HUES6 (cell line): Measurements from ENCODE around the gene CRLF3.
"Not testable (repeated sequence)": the region's sequence is repeated elsewhere in the genome, so short reads cannot be mapped to it uniquely, and the experiment has no call there.

Source experiments
- H3K27ac ChIP-seq: 2 replicates; pipeline ENCODE4 v1.7.0; 2013; ENCODE audit warnings: low read depth, mild to moderate bottlenecking, low read length, inconsistent platforms
- H3K27me3 ChIP-seq: 2 replicates; pipeline ENCODE4 v1.6.1; 2013; ENCODE audit warnings: low read length; ENCODE audit not compliant: control insufficient read depth, insufficient read depth
- H3K36me3 ChIP-seq: 2 replicates; pipeline ENCODE4 v1.6.1; 2013; ENCODE audit warnings: low read length; ENCODE audit not compliant: control insufficient read depth, insufficient read depth
- H3K4me1 ChIP-seq: 2 replicates; pipeline ENCODE4 v1.6.1; 2013; ENCODE audit warnings: low read length; ENCODE audit not compliant: control insufficient read depth, insufficient read depth
- H3K4me3 ChIP-seq: 2 replicates; pipeline ENCODE4 v1.5.1; 2013; ENCODE audit warnings: low read depth, low read length
- H3K9ac ChIP-seq: one replicate; pipeline ENCODE4 v1.6.1; 2013; ENCODE audit warnings: mild to moderate bottlenecking, low read length
- H3K9me3 ChIP-seq: 2 replicates; pipeline ENCODE4 v1.6.1; 2013; ENCODE audit warnings: low read depth, low read length; ENCODE audit not compliant: control insufficient read depth, insufficient read depth

CRLF3 gene

DNA sequence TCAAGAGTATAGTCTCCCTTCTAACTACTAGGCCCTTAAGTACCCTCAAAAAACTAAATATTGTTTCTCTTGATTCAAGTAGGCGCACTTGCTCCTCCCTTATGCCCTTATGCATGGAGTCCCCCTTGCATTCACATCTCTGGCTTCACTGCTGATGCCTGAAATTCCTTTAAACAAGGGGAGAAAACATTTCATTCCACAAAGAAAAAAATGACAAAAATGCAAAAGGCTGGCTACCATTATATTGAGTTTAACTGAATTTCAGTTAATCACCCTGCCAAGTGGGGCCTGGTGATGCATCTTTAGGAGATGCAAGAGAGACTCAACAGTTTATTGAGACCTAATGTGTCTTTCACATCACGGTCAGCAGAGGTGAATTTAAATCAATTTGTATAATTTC, 35.6 kb downstream of the CRLF3 start:
- H3K36me3 ChIP-seq: peaks cover 81% of the 10 kb centered on the region

DNA sequence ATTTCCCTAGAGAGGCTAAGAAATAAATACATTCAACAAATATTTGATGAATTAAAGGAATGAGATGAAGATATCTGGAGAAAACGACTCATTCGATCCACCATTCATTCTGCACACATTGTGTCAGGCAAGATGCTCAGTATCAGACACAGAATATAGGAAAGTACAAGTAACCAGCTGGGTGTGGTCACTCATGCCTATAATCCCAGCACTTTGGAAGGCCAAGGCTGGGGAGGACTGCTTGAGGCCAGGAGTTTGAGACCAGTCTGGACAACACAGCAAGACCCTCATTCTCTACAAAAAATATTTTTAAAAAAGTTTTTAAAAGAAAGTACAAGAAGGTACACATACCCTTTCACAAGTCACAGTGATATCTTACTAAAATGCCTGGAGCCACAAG, 42.3 kb downstream of the CRLF3 start:
- Histone ChIP-seq H3K9me3 (no peaks in the 10 kb centered on the region), H3K27me3 (no peaks in the 10 kb centered on the region), H3K9ac (no peak overlapping the region), H3K4me3 (no peak overlapping the region), H3K27ac (no peak overlapping the region), H3K36me3 (peaks cover 68% of the 10 kb centered on the region), H3K4me1 (no peaks in the 10 kb centered on the region)

More for the DNA sequence above, 35.6 kb downstream of the CRLF3 start:
- H3K27ac ChIP-seq: no peak overlapping the region
- H3K4me3 ChIP-seq: no peak overlapping the region
- H3K27me3 ChIP-seq: no peaks in the 10 kb centered on the region
- H3K9ac ChIP-seq: no peak overlapping the region
- no peaks in the 10 kb centered on the region for H3K9me3 ChIP-seq
- no peaks in the 10 kb centered on the region for H3K4me1 ChIP-seq

DNA sequence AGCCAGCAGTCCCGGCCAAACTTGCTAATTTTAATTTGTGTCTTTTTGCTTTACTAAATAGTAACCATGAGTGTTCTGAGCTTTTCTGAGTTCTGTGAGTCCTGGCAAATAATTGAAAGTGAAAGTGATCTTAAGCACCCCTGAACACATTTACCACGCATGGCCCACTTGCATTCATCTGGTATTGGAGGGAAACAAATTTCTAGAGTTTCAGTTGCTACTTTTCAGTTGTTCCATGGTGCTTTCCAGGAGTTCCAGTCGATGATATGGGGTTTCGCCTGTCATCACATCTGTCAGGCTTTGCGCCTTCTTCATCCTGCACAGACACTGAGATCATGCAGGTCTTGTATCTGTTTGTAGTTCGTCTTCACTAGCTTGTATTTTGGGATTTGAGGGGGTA, 44.1 kb downstream of the CRLF3 start:
- H3K27ac ChIP-seq: no peak overlapping the region
- no peaks in the 10 kb centered on the region for H3K9me3 ChIP-seq
- no peak overlapping the region for H3K9ac ChIP-seq
- no peak overlapping the region for H3K4me3 ChIP-seq
- H3K4me1 ChIP-seq: no peaks in the 10 kb centered on the region
- no peaks in the 10 kb centered on the region for H3K27me3 ChIP-seq
- peaks cover 64% of the 10 kb centered on the region for H3K36me3 ChIP-seq

DNA sequence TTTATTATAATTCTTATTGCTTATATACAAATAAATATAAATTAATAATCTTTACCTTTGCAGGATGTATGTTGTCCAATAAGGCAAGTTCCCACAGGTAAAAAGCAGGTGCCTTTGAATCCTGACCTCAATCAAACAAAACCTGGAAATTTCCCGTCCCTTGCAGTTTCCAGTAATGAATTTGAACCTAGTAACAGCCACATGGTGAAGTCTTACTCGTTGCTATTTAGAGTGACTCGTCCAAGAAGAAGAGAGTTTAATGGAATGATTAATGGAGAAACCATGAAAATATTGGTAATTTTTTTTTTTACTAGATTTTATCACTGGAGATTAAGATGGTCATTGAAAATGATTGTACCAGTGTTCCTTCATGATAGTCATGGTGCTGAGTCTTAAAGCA, 55.7 kb downstream of the CRLF3 start:
- H3K4me1 ChIP-seq, H3K4me3 ChIP-seq, H3K27me3 ChIP-seq, H3K27ac ChIP-seq, H3K9me3 ChIP-seq, H3K9ac ChIP-seq: not testable (repeated sequence)
- peaks cover 49% of the 10 kb centered on the region for H3K36me3 ChIP-seq

DNA sequence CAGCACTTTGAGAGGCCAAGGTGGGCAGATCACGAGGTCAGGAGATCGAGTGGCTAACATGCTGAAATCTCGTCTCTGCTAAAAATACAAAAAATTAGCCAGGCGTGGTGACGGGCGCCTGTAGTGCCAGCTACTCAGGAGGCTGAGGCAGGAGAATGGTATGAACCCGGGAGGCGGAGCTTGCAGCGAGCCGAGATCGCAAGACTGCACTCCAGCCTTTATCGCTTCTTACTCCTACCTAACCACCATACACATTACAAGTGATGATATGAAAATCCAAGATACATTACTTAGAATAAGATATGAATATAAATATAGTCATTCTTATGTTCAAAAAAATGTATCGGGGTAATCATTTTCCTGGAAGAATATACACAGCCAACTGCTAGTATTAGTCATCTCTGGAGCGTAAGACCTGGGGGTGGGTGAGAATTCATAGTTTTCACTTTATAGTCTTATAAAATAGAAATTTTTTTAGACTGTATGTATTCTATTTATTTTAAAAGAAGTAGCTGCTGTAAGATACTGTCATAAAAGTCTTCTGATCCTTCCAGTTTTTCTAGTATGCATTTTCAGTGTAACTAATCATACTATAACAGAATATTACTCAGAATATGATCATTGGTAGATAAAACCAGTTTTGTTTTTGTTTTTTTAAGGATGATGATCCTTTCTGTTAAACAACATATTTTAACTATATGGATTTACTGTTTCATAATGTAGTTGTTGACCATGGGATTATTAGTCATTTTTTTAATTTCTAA, 56.7 kb downstream of the CRLF3 start:
- not testable (repeated sequence) for H3K9ac ChIP-seq, H3K4me3 ChIP-seq, H3K27ac ChIP-seq, H3K9me3 ChIP-seq, H3K4me1 ChIP-seq, H3K27me3 ChIP-seq
- peaks cover 47% of the 10 kb centered on the region for H3K36me3 ChIP-seq

DNA sequence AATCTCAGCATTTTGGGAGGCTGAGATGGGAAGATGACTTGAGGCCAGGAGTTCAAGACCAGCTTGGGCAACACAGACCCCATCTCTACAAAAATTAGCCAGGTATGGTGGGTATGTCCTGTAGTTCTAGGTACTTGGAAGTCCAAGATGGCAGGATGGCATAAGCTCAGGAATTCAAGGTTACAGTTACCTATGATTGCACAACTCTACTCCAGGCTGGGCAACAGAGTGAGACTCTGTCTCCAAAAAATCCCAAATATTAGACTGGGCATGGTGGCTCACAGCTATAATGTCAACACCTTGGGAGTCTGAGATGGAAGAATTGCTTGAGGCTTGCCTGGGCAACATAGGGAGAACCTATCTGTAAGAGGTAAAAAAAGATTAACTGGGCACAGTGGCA, 63.4 kb downstream of the CRLF3 start:
- Histone ChIP-seq H3K27me3 (no peaks in the 10 kb centered on the region), H3K27ac (no peak overlapping the region), H3K4me1 (no peaks in the 10 kb centered on the region), H3K4me3 (no peak overlapping the region), H3K36me3 (peaks cover 31% of the 10 kb centered on the region), H3K9me3 (no peaks in the 10 kb centered on the region), H3K9ac (no peak overlapping the region)

DNA sequence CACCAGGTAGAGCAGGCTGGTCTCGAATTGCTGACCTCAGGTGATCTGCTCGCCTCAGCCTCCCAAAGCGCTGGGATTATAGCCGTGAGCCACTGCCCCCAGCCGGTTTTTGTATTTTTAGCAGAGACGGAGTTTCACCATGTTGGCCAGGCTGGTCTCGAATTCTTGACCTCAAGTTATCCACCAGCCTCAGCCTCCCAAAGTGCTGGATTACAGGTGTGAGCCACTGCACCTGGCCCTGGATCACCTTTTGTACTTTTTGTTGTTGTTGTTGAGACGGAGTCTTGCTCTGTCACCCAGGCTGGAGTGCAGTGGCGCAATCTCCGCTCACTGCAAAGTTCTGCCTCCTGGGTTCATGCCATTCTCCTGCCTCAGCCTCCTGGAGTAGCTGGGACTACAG, 71.2 kb downstream of the CRLF3 start:
- H3K4me1 ChIP-seq, H3K27me3 ChIP-seq, H3K9ac ChIP-seq, H3K27ac ChIP-seq, H3K4me3 ChIP-seq, H3K9me3 ChIP-seq: not testable (repeated sequence)
- peaks cover 48% of the 10 kb centered on the region for H3K36me3 ChIP-seq

DNA sequence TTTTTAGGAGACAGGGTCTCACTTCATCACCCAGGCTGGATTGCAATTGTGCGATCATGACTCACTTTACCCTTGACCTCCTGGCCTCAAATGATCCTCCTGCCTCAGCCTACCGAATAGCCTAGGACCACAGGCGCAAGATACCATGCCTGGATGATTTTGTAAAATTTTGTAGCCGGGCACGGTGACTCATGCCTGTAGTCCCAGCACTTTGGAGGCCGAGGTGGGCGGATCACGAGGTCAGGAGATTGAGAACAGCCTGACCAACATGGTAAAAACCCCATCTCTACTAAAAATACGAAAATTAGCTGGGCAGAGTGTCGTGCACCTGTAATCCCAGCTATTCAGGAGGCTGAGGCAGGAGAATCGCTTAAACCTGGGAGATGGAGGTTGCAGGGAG, 73.5 kb downstream of the CRLF3 start:
- not testable (repeated sequence) for H3K4me3 ChIP-seq, H3K9ac ChIP-seq, H3K27me3 ChIP-seq, H3K4me1 ChIP-seq, H3K9me3 ChIP-seq, H3K27ac ChIP-seq
- H3K36me3 ChIP-seq: peaks cover 50% of the 10 kb centered on the region

DNA sequence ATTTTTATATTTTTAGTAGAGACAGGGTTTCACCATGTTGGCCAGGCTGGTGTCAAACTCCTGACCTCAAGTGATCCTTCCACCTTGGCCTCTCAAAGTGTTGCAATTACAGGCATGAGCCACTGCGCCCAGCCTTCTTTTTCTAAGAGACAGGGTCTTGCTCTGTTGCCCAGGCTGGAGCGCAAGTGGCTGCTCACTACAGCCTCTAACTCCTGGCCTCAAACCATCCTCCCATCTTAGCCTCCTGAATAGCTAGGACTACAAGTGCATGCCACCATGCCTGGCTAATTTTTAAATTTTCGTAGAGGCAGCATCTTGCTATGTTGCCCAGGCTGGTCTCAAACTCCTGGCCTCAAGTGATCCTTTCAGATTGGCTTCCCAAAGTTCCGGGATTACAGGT, 76.9 kb downstream of the CRLF3 start:
- H3K36me3 ChIP-seq: peaks cover 45% of the 10 kb centered on the region
- H3K4me3 ChIP-seq, H3K27ac ChIP-seq, H3K27me3 ChIP-seq, H3K9me3 ChIP-seq, H3K9ac ChIP-seq, H3K4me1 ChIP-seq: not testable (repeated sequence)

DNA sequence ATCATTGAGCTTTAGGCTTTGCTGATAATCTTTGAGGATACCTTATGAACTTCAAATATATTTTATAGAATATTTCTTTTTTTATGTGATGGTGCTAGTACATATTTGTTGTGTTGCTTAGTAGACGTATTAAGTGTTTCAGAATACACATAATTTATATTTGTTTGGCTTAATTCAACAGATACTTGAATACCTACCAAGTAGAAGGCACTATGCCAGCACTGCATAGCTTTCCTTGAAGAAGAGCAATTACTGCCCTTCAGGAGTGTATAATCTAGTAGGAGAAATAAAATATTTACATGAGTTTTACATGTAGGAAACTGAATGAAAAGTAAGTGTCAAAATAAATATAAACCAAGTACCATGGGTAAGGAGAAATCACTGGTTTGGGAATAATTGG, 81.8 kb downstream of the CRLF3 start:
- not testable (repeated sequence) for H3K9ac ChIP-seq, H3K9me3 ChIP-seq, H3K27ac ChIP-seq, H3K27me3 ChIP-seq, H3K4me3 ChIP-seq, H3K4me1 ChIP-seq
- peaks cover 27% of the 10 kb centered on the region for H3K36me3 ChIP-seq

DNA sequence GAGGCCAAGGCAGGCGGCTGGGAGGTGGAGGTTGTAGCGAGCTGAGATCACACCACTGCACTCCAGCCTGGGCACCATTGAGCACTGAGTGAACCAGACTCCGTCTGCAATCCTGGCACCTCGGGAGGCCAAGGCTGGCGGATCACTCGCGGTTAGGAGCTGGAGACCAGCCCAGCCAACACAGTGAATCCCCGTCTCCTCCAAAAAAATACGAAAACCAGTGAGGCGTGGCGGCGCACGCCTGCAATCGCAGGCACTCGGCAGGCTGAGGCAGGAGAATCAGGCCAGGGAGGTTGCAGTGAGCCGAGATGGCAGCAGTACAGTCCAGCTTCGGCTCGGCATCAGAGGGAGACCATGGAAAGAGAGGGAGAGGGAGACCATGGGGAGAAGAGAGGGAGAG, 88.1 kb downstream of the CRLF3 start:
- not testable (repeated sequence) for H3K27ac ChIP-seq, H3K4me3 ChIP-seq, H3K9me3 ChIP-seq, H3K4me1 ChIP-seq, H3K27me3 ChIP-seq, H3K9ac ChIP-seq
- peaks cover 16% of the 10 kb centered on the region; the same call in 1 of the 2 replicates for H3K36me3 ChIP-seq

DNA sequence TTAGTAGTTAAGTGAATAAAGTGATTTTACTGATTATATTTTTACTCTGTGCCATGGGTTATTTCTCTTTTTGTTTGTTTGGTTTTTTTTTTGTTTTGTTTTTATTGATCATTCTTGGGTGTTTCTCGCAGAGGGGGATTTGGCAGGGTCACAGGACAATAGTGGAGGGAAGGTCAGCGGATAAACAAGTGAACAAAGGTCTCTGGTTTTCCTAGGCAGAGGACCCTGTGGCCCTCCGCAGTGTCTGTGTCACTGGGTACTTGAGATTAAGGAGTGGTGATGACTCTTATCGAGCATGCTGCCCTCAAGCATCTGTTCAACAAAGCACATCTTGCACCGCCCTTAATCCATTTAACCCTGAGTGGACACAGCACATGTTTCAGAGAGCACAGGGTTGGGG, 88.8 kb downstream of the CRLF3 start:
- not testable (repeated sequence) for H3K4me1 ChIP-seq, H3K27ac ChIP-seq, H3K27me3 ChIP-seq, H3K9me3 ChIP-seq, H3K9ac ChIP-seq, H3K4me3 ChIP-seq
- H3K36me3 ChIP-seq: peaks cover 16% of the 10 kb centered on the region; the same call in 1 of the 2 replicates
